ENCODE measurements around the gene PKD2.

PKD2 gene

GRCh38 chr4:88028946-88029345, 21.5 kb downstream of the PKD2 start:
- DNase-seq = peak; percentile 57

DNA sequence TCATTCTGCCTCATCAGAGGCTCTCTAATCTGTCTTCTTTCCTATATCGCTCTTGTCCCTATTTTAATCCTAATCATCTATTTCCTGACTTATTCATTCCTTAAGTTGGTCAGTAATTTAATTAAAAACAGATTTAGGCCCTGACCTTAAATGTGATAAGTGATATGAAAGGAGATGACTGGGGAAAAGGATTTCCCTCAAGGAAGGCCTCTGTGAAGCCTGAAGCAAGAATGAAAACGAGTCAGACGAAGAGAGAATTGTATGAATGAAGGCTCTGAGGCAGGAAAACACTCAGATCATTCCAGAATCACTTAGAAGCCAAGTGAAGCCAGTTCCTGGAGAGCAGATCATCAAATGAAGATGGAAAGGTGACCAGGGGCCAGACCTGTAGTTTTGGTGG, 22.1 kb downstream of the PKD2 start:
- DNase-seq = no peak

DNA sequence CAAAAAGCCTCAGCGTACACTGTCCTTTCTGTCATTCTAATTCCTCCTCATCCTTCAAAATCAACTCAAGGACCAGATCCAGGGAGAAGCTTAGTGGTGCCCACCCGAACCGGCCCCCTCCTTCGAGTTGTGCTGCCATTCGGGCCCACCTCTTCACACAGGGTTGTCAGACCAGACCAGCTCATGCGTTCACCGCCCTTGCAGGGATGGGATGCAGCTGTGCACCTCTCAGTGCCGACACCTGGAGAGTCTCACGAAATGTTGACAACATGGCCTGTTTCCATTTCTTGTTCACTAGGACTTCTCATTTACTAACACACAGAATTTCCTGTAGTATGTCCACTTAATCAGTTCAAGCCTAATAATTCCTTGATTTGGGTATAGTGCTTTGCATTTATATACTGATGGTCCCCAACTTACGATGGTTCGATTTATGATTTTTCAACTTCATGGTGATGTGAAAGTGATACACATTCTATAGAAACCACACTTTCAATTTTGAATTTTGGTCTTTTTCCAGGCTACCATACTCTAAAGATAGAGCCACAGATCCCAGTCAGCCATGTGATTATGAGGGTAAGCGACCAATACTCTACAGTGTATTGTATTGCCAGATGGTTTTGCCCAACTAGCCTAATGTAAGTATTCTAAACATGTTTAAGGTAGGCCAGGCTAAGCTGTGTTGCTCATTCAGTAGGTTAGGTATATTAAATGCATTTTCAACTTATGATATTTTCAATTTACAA, 23.3 kb downstream of the PKD2 start:
- no peak for DNase-seq

DNA sequence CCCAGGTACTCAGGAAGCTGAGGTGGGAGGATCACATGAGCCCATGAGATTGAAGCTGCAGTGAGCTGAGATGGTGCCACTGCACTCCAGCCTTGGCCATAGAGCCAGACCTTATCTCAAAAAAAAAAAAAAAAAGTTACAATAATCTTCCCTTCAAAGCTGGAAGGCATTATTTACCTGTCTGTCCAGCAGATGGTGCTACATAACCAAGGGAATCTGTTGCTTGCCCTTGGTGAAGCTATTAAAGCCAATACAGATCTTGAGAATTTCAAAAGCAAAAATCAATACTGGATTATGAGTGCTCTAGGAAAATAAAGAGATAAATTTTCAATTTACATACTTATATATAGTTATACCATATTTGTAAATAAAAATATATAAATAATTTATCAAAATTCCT, 25.9 kb downstream of the PKD2 start:
- DNase-seq = peak; percentile 82

- no peak for DNase-seq
These were observed 27.9 kb downstream of the PKD2 start for GRCh38 chr4:88035292-88035691.

DNA sequence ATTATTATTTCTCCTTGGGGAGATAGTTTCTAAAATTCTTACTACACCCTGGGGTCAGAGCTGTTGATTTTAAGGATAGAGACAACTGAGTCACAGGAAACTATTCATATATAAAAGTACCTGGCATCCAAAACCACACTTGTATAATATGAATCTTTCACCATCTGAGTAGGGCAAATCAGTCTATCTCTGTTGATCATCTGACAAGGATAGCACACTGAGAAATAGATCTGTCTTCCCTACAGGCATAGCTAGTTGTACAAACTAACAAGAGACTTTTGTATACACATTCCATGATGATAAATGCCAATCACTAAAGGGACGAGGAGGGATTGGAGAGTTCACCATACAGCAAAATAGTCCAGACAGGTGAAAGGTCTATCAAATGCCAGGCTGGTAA, 30.0 kb downstream of the PKD2 start:
- no peak for DNase-seq

DNA sequence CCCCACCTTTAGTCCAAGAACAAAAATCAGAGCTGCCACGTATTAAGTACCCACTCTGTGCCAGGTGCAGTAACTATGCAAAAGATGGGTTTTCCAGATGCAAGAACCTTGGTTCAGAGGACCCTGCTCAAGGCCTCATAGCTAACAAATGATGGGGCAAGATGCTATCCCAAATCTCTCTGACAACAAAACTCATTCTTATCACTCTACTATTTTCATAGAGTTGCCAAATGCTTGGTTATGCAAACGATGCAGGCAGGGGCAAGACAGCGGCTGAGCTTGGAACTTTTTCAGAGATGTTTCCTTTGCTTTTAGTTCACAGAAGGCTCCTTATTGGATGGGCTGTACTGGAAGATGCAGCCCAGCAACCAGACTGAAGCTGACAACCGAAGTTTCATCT, 30.5 kb downstream of the PKD2 start:
- DNase-seq = no peak

GRCh38 chr4:88040707-88041106, 33.3 kb downstream of the PKD2 start:
- DNase-seq = no peak

DNA sequence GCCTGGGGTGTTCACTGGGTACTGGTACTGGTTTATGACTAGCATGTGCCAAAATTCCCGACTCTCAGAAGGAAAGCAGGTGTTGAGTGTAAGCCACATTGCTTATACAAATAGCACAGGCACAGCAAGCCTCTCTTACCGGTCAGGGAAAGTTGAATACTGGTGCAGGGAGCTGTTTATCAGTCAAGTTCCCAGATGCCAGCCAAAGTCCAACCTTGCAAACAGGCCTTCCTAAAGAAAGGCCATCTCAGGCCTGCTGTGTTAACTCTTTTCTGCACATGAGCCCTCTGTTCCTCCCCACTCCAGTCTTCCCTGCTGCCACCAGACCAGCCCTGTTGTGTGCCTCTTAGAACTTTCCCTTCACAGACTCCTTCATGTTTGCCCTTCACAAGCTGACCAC, 34.2 kb downstream of the PKD2 start:
- DNase-seq = no peak

DNA sequence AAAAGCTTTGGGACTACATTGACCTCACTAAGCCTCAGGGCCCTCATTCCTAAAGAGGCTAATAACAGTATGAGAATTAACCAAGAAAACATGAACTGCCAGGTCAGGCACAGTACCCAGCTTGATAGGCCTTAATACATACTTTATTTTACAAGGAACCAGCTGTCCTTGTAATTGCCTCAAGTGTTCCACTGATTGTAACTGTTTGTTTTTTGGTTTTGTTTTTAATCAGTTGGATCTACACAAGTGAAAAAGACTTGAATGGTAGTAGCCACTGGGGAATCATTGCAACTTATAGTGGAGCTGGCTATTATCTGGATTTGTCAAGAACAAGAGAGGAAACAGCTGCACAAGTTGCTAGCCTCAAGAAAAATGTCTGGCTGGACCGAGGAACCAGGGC, 35.6 kb downstream of the PKD2 start:
- no peak for DNase-seq

- DNase-seq = no peak
These were observed 36.3 kb downstream of the PKD2 start for GRCh38 chr4:88043586-88044340.

- DNase-seq = peak; percentile 22
These were observed 37.6 kb downstream of the PKD2 start for GRCh38 chr4:88045021-88045420.

GRCh38 chr4:88054229-88054628, 46.8 kb downstream of the PKD2 start:
- DNase-seq = no peak

GRCh38 chr4:88054901-88055300, 47.5 kb downstream of the PKD2 start:
- DNase-seq = peak; percentile 32

DNA sequence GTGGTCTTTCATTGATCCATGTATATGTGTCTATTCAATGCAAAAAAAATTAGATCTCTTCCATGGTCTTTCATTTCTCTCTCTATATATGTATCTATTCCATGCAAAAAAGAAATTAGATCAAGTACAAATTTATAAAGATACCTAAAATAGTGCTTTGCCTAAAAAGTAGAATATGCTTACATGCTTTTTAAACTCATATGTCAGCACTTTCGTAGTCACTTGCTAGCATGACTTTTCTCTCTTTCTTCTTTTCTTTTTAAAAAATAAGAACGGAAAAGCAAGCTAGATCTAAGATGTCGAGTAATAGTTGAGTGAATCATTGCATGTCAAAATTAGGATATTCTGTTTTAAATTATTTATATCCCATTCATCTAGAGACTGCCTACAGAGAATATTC, 50.9 kb downstream of the PKD2 start:
- DNase-seq = no peak

DNA sequence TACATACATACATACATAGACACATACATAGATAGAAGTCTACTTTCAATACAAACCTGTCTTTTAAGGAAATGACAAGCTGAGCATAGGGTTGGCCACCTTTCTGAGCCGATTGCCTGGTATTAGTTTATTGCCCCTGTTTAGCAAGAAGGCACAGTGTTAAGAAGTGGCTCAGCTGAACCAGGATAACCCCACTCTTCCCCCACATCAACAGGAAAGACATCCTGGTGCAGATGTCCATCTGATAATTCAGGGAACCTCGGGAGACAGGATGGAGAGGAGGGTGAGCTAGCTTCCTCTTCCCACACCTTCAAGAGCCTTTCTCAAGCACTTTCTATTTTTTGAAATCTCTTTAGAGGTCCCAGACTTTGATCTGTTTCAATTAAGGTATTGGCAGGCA, 52.3 kb downstream of the PKD2 start:
- no peak for DNase-seq

GRCh38 chr4:88060431-88060830, 53.0 kb downstream of the PKD2 start:
- no peak for DNase-seq

DNA sequence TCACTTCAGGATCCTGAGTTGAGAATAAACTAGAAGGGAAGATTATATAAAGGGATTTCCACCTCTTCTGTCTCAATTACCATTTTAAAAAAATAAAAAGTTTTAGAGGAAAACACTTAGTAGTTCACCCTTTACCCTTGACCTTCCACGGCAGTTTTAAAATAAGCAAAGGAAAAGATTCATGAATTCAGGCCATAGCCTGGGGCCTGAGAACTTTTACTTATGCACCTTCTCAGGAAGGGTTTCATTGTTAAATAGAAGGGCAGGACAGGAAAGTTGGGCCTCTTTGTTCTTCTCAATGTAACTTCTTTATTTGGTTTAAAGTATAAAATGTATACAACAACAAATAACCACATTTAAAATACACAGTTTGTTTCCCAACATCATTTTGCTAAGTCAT, 54.9 kb downstream of the PKD2 start:
- DNase-seq = no peak

GRCh38 chr4:88062843-88063242, 55.4 kb downstream of the PKD2 start:
- DNase-seq = no peak

DNA sequence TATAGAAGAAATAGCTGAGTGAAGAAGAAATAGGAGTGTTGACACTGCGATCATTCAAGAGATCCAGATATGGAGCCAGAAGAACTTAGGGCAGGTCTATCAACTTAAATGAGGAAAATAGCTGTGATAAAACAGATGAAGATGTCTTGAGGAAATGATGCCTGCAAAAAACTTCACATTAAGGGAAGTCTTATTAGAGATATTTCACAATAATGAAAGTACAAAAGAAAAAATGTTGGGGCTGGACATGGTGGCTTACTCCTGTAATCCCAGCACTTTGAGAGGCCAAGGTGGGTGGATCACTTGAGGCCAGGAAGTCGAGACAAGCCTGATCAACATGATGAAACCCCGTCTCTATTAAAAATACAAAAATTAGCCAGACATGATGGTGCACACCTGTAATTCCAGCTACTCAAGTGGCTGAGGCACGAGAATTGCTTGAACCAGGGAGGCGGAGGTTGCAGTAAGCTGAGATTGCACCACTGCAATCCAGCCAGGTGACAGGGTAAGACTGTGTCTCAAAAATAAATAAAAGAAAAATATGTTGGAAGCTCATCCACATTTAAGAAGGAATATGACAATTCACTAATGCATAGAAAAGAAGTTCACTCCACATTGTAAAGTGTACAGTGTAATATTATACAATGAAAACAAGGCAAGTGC, 56.3 kb downstream of the PKD2 start:
- DNase-seq = peak; percentile 13

GRCh38 chr4:88064410-88064809, 57.0 kb downstream of the PKD2 start:
- DNase-seq = no peak

DNA sequence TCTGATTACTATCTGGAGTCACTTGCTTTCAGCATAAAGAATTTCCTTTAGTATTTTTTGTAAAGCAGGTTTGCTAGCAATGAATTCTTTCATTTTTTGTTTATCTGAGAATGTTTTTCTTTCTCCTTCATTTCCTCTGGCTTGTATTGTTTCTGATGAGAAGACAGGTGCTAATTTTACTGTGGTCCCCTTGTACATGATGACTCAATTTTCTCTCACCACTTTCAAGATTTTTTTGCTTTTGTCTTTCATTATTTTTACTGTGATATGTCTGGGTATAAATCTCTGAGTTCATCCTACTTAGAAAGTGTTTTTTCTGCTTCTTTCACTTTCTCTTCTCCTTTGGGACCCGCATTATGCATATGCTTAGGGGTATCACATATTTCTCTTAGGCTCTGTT, 62.6 kb downstream of the PKD2 start:
- DNase-seq = no peak

GRCh38 chr4:88075336-88075735, 67.9 kb downstream of the PKD2 start:
- no peak for DNase-seq

DNA sequence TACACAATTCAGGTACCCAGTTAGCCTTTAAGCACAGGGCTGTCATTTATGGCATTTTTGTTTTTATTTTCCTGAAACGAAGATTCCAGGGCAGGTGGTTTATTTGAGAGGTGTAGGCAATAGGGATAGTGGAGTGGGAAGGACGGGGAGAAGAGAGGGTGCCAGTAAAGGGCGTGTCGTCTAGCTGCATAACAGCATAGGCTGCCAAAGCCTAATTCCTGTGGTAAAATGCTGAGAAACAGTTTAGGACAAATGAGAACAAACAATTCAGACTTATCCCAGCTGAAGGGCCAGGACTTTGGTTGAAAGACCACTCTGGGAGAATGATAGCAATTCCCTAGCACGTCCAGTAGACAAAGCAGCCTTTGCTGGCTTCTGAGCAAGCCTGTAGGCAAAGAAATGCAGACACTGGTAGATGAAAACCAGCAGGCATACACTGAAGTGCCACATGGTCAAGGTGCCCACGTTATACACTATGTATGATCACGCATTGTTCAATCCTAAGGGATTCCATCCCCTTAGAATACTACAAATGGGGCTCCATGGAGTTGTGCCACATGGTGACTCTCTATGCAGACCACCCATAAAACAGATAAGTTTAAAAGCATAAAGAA, 70.6 kb downstream of the PKD2 start:
- no peak for DNase-seq

All from suppressor macrophage treated with lipopolysaccharide for 4 hours (primary cell).